Upper lobe of left lung (tissue), 4 donors: ENCODE measurements around the gene UBD.
A peak's percentile ranks its signal among the peaks of the same experiment; 100 is the strongest.

Experiments used
- EP300 ChIP-seq, 4 donors: sonication (generic); formaldehyde crosslinking; IDR thresholded peaks; one replicate each; pipeline ENCODE4 v1.5.1; 2017; ENCODE audit warnings: antibody characterized with exemption in 4 of 4, control low read depth in 2 of 4
- POLR2A ChIP-seq, 4 donors: fragments of 450-650 bp; IDR thresholded peaks; one replicate each; pipeline ENCODE4 v1.5.1; 2016 to 2017; ENCODE audit warnings: antibody characterized with exemption in 4 of 4, mild to moderate bottlenecking in 2 of 4
- POLR2AphosphoS5 ChIP-seq, 2 donors: sonication (generic); formaldehyde crosslinking; IDR thresholded peaks; one replicate each; pipeline ENCODE4 v1.5.1; 2017; ENCODE audit warnings: antibody characterized with exemption in 2 of 2
- TF ChIP-seq, protein P1 (sequence below), 6 experiments: fragments of 450-650 bp in 4 of 6; fragments of 200-600 bp in 2 of 6; sonication (generic) in 2 of 6; IDR thresholded peaks; one replicate each; pipeline ENCODE4 v1.5.1; 2016 to 2019; ENCODE audit warnings: antibody characterized with exemption in 6 of 6

DNA sequence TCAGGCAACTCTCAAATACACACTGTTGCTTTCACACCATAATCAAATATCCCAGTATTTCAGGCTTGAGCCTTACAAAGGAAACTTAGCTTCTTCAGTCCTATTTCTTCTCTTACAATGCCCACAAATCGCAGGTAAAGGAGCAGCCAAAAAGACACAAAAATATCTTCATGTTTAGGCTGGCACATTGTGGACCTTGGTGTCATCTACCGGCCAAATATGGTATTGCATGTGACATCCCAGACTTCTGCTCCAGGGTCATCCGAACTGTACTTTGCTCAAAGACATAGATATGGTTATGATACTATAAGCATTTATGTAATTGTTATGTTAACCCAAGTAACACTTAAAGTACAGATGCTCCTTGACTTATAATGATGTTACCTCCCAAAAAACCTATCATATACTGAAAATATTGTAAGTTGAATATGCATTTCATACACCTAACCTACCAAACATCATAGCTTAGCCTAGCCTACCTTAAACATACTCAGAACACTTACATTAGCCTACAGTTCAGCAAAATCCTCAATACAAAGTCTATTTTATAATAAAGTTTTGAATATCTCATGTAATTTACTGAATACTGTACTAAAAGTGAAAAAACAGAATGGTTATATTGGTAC lies 30.0 kb upstream of the UBD start:
- no peak for TF ChIP-seq POLR2A (IDR thresholded peaks at IDR 0.05)
- TF ChIP-seq, protein P1, sequence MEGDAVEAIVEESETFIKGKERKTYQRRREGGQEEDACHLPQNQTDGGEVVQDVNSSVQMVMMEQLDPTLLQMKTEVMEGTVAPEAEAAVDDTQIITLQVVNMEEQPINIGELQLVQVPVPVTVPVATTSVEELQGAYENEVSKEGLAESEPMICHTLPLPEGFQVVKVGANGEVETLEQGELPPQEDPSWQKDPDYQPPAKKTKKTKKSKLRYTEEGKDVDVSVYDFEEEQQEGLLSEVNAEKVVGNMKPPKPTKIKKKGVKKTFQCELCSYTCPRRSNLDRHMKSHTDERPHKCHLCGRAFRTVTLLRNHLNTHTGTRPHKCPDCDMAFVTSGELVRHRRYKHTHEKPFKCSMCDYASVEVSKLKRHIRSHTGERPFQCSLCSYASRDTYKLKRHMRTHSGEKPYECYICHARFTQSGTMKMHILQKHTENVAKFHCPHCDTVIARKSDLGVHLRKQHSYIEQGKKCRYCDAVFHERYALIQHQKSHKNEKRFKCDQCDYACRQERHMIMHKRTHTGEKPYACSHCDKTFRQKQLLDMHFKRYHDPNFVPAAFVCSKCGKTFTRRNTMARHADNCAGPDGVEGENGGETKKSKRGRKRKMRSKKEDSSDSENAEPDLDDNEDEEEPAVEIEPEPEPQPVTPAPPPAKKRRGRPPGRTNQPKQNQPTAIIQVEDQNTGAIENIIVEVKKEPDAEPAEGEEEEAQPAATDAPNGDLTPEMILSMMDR (IDR thresholded peaks at IDR 0.05), result peak; percentile 75 to 98 (median 89)
- TF ChIP-seq POLR2AphosphoS5 (IDR thresholded peaks at IDR 0.05), result no peak
- no peak for TF ChIP-seq EP300 (IDR thresholded peaks at IDR 0.05)
